Common myeloid progenitor, CD34-positive (primary cell): ENCODE results near the gene ITPRIP.

ENCODE experiments used
- CTCF ChIA-PET: fragments of 350-600 bp; sonication (Branson Sonifier 250); formaldehyde crosslinking; loops from one replicate; lab custom pipeline; 2021; ENCODE audit warnings: antibody characterized with exemption; lab: Charles Lee
- POLR2A ChIA-PET: fragments of 350-600 bp; sonication (Branson Sonifier 250); formaldehyde crosslinking; loops from one replicate; lab custom pipeline; 2021; ENCODE audit warnings: antibody characterized with exemption; lab: Charles Lee
- DNase-seq, 3 donors: peaks; one replicate each; pipeline versions ENCODE4 v3.0.0 to v3.0.0-alpha.2; 2013
- H3K27ac ChIP-seq, 2 experiments: 1 replicate in 1 of 2; 2 replicates in 1 of 2; pipeline ENCODE4 v1.7.0; 2013; ENCODE audit warnings: inconsistent platforms in 2 of 2, low read length in 2 of 2, mild to moderate bottlenecking in 2 of 2, low read depth in 1 of 2, moderate library complexity in 1 of 2; ENCODE audit not compliant: severe bottlenecking in 2 of 2, insufficient read depth in 1 of 2, poor library complexity in 1 of 2
- H3K27me3 ChIP-seq, 5 experiments: replicated peaks in 2 of 5; 1 replicate in 3 of 5; 2 replicates in 2 of 5; pipeline versions ENCODE4 v1.6.1 to v1.7.0; 2013; ENCODE audit warnings: low read length in 4 of 5, mild to moderate bottlenecking in 2 of 5, moderate library complexity in 2 of 5, inconsistent platforms in 1 of 5; ENCODE audit not compliant: insufficient read depth in 5 of 5, control insufficient read depth in 4 of 5
- H3K36me3 ChIP-seq, 4 experiments: 1 replicate in 2 of 4; 2 replicates in 2 of 4; pipeline versions ENCODE4 v1.6.1 to v1.7.0; 2013; ENCODE audit warnings: low read length in 3 of 4, control low read depth in 1 of 4, mild to moderate bottlenecking in 1 of 4; ENCODE audit not compliant: control insufficient read depth in 4 of 4, insufficient read depth in 4 of 4
- H3K4me1 ChIP-seq, 4 experiments: 1 replicate in 3 of 4; 2 replicates in 1 of 4; pipeline versions ENCODE4 v1.6.1 to v1.7.1; 2013; ENCODE audit warnings: low read length in 3 of 4, mild to moderate bottlenecking in 3 of 4, control low read depth in 1 of 4, inconsistent platforms in 1 of 4, moderate library complexity in 1 of 4; ENCODE audit not compliant: control insufficient read depth in 4 of 4, insufficient read depth in 4 of 4; ENCODE audit errors: control extremely low read depth in 1 of 4
- H3K4me3 ChIP-seq, 7 experiments: 1 replicate in 4 of 7; 2 replicates in 3 of 7; pipeline versions ENCODE4 v1.5.1 to v1.7.0; 2013; ENCODE audit warnings: mild to moderate bottlenecking in 7 of 7, low read length in 6 of 7, moderate library complexity in 6 of 7, inconsistent platforms in 2 of 7, low read depth in 2 of 7, control low read depth in 1 of 7; ENCODE audit not compliant: insufficient read depth in 4 of 7, control insufficient read depth in 1 of 7; ENCODE audit errors: extremely low read depth in 1 of 7
- H3K9me3 ChIP-seq, 5 experiments: 1 replicate in 4 of 5; 2 replicates in 1 of 5; pipeline versions ENCODE4 v1.6.1 to v1.7.1; 2013; ENCODE audit warnings: low read length in 4 of 5, mild to moderate bottlenecking in 2 of 5, inconsistent platforms in 1 of 5, low read depth in 1 of 5, moderate library complexity in 1 of 5; ENCODE audit not compliant: control insufficient read depth in 4 of 5, insufficient read depth in 2 of 5; ENCODE audit errors: control extremely low read depth in 1 of 5
- WGBS: methylation state at CpG from one replicate; pipeline ENCODE4 v1.1.5; 2013; ENCODE audit not compliant: insufficient coverage; 5-methylcytosine and 5-hydroxymethylcytosine counted together

ITPRIP gene

DNA sequence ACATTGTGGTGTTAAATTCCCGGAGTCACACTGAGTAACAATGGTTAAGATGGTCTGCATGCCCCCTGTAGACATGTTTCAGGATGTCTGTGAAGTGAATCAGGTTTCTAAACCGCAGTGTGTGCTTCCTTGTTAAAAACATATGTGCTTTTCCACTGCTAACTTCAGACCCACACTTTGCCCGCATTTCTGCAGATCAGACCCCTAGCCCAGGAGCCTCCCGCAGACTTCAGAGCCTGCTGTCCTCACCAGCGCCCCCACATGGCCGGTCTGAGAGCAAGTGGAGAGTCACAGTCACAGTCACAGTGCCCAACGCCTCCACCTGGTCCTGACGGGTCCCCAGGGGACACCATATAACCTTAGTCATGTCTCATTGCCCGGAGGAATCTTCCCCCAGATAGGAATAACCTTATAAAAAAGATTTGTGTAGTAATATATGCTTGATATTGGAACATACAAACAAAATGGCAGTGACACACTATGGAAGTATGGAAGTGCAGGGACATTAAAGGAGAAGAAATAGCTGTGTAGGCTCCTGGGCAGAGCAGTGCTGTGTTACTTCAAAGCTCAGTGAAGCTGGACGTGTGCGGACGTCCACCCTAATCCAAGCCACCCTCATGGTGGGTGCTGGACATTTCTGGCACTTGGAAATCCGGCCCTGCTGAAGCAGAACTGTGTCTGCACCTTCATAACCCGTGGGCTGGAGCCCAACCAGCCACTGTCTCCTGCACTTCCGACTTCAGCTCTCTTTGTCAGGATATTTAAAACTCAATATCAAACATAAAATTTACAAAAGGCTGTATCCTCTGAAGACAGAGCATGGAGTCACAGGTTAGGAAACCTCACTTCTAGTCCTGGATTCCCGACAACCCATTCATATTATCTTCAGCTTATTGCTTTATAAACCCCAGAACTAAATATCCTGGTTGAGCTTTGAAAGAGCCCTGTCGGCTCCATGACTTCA is 40.3 kb downstream of the ITPRIP start:
- Histone ChIP-seq H3K9me3 (no peaks in the 10 kb centered on the region), H3K4me3 (no peak overlapping the region), H3K36me3 (no peaks in the 10 kb centered on the region), H3K4me1 (peaks cover 0 to 13% (median 11%) of the 10 kb centered on the region in 4 experiments), H3K27me3 (no peaks in the 10 kb centered on the region), H3K27ac (no peak overlapping the region)
- ChIA-PET CTCF (interaction anchor here (0.9 to 16.6 kb wide), 12 partner anchors 7 to 55 kb away, joined by 3 to 207 read pairs (median 11); partner anchors contain the start of gene ITPRIP), POLR2A (no interaction called here)
- DNase-seq, result peak in 2 of 3 donors; percentile 77 to 83
- WGBS, result 74% methylated on average over 14 of the region's 17 CpGs

DNA sequence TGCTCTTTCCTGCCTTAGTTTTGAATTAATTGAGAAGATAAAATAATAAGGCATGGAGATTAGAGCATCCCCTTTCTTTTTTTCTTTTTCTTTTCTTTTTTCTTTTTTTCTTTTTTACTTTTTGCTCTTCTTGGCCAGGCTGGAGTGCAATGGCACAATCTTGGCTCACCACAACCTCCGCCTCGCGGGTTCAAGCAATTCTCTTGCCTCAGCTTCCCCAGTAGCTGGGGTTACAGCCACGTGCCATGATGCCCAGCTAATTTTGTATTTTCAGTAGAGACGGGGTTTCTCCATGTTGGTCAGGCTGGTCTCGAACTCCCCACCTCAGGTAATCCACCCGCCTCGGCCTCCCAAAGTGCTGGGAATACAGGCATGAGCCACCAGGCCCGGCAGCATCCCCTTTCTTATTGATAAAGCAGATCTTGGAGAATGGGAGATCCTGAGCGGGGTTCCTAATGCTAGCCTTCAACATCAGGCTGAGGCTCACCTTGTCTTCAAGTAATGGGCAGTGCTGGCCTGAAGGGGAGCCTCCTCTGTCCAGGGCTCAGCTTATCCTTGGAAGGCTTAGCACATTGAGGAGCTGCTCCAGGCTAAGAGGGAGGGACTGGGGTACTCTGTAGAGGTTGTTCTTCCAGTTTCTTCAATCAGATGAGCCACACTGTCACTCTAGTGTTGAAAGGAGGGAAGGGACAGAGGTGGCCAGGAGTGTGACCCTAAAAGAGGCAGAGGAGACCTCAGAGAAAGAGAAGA is 41.4 kb downstream of the ITPRIP start:
- DNase-seq, result no peak
- CTCF ChIA-PET, result interaction anchor here (1.0 to 16.6 kb wide), 7 partner anchors 8 to 56 kb away, joined by 3 to 207 read pairs (median 38); no protein-coding TSS in a partner anchor
- Histone ChIP-seq H3K9me3 (no peaks in the 10 kb centered on the region), H3K36me3 (no peaks in the 10 kb centered on the region), H3K4me1 (peaks cover 0 to 15% (median 14%) of the 10 kb centered on the region in 4 experiments), H3K27me3 (no peaks in the 10 kb centered on the region), H3K27ac (no peak overlapping the region), H3K4me3 (no peak overlapping the region)
- WGBS, result 97% methylated on average over 9 of the region's 10 CpGs
- POLR2A ChIA-PET, result no interaction called here

DNA sequence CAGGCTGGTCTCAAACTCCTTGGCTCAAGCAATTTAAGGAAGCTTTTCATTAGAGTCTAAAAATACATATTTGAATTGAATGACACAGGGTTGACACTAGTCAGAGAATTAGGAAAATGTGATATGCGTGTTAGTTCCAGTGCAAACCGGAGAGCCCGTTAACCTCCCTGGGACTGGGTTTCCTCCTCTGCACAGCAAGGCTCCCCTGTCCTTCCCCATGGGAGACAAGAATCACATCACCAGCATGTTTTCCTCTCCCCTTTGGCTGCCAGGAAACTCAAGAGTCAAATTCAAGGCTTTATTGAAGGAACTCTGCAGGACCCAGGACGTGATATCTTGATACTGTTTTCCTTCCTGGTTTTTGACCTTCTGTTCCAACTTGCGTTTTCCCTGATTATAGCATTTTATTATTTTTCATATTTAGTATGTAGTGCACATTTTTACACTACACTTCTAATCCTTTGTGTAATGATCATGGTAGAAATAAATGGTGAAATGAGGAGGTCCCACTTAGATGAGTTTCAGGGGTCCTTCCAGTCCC is 44.4 kb downstream of the ITPRIP start:
- no peaks in the 10 kb centered on the region for H3K9me3 ChIP-seq
- 100% methylated on average over 3 of the region's 5 CpGs for WGBS
- no peaks in the 10 kb centered on the region for H3K27me3 ChIP-seq
- H3K36me3 ChIP-seq, result no peaks in the 10 kb centered on the region
- DNase-seq, result no peak
- H3K27ac ChIP-seq, result no peak overlapping the region
- H3K4me1 ChIP-seq, result peaks cover 0 to 17% (median 10%) of the 10 kb centered on the region in 4 experiments
- ChIA-PET POLR2A (no interaction called here), CTCF (interaction anchor here (1.1 to 16.6 kb wide), 9 partner anchors 11 to 55 kb away, joined by 3 to 207 read pairs (median 27); partner anchors contain the start of gene ITPRIP)
- no peak overlapping the region for H3K4me3 ChIP-seq

DNA sequence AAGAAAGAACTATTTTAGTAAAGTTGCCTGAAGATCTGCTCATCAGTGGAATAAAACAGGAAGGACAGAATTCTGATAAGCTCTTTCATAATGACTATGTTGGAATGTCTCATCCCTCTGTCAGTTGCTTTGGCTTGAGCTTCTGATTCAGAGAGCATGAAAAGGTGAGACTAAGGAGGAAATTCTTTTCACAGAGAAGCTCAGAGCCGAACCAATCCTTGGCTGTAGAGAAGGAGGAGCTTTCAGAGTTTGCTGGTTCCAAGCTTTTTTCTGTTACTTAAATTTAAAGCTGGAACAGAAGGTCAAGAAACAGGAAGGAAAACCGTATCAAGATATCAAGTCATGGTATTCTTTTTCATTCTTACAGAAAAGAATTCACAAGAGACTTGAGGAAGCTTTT is 45.3 kb downstream of the ITPRIP start:
- Histone ChIP-seq H3K27me3 (no peaks in the 10 kb centered on the region), H3K4me1 (peaks cover 0 to 17% (median 9%) of the 10 kb centered on the region in 4 experiments), H3K36me3 (no peaks in the 10 kb centered on the region), H3K9me3 (no peaks in the 10 kb centered on the region), H3K27ac (no peak overlapping the region), H3K4me3 (no peak overlapping the region)
- POLR2A ChIA-PET, result no interaction called here
- CTCF ChIA-PET, result interaction anchor here (0.7 to 16.6 kb wide), 11 partner anchors 10 to 61 kb away, joined by 3 to 207 read pairs (median 21); partner anchors contain the start of genes CFAP58 and ITPRIP
- 17% methylated on average over 1 of the region's 2 CpGs for WGBS
- no peak for DNase-seq

DNA sequence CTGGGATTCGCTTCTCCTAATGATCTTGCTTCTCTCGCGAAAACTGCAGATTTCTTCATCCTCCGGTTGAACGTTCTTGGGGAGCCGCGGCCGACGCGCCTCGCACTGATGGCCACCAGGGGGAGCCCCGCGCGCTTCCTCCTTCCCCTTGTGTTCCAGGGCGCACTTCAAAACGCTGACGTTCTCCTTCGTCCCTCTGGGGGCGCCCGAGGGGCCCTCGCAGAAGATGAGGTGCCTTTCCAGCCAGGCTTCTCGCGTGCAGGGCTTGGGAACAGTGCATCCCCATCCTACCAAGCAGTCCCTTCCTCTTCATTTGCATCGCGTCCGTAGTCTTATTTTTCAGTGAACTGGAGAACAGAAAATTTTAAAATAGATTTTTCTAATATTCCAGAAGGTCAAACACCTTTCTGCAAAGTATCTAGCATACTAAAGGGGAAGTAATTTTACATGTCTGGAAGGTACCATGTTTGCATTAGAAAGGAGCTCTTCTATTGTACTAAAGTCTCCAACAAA is 46.8 kb downstream of the ITPRIP start:
- under 1% methylated on average over 19 of the region's 26 CpGs for WGBS
- H3K9me3 ChIP-seq, result no peaks in the 10 kb centered on the region
- POLR2A ChIA-PET, result interaction anchor here (0.7 to 0.9 kb wide), 2 partner anchors 11 to 111 kb away, joined by 3 read pairs; no protein-coding TSS in a partner anchor
- H3K4me1 ChIP-seq, result peaks cover 0 to 17% (median 8%) of the 10 kb centered on the region in 4 experiments
- H3K4me3 ChIP-seq, result peak overlapping the region in 1 of 7 experiments; percentile 55
- no peaks in the 10 kb centered on the region for H3K27me3 ChIP-seq
- peak; percentile 84 to 93 (median 91) for DNase-seq
- H3K27ac ChIP-seq, result no peak overlapping the region
- CTCF ChIA-PET, result interaction anchor here (0.7 to 16.6 kb wide), 25 partner anchors 8 to 404 kb away, joined by 3 to 207 read pairs (median 5); partner anchors contain the start of genes CFAP58 and ITPRIP
- no peaks in the 10 kb centered on the region for H3K36me3 ChIP-seq

DNA sequence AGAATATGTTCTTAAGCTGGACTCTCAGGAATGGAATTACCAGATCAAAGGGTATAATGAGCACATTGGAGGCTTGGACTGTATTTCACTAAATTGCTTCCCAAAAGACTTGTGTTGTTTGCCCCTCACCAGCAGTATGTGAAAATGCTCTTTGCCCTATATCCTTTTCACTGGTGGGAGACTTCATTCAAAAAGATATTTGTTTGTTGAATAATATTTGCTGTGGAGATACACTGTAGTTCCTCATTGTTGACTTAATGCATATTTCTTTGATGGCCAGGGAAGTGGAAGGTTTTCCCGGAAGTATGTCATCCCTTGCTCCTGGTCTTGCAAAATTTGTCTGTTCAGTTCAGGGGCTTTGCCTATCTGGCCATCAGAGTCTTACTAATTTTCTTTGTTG is 49.9 kb downstream of the ITPRIP start:
- POLR2A ChIA-PET, result no interaction called here
- Histone ChIP-seq H3K9me3 (no peaks in the 10 kb centered on the region), H3K36me3 (no peaks in the 10 kb centered on the region), H3K4me3 (no peak overlapping the region), H3K27ac (no peak overlapping the region), H3K27me3 (no peaks in the 10 kb centered on the region), H3K4me1 (peaks cover 0 to 12% (median 7%) of the 10 kb centered on the region in 4 experiments)
- no peak for DNase-seq
- CTCF ChIA-PET, result interaction anchor here (9.8 to 16.6 kb wide), 3 partner anchors 11 to 61 kb away, joined by 115 to 207 read pairs (median 190); no protein-coding TSS in a partner anchor
- 100% methylated on average over 1 of the region's 1 CpG for WGBS
